Endothelial cell of umbilical vein (primary cell): Measurements from ENCODE around the gene COL4A2. TPM values are rescaled to one million over a fixed set of nuclear protein-coding genes. Genes with fewer than 3 reads are reported as not detected.

Experiments used
- BruUV-seq: library from RNA; stranded (reverse); fragments of 400-500 nt; replicated peaks from 2 replicates; lab custom pipeline; 2021; lab: Mats Ljungman, UMichigan
- CTCF ChIA-PET: fragments of 300-600, 350-600 bp; sonication (Branson Sonifier 250); formaldehyde crosslinking; loops from one replicate; lab custom pipeline; 2021; ENCODE audit warnings: antibody characterized with exemption, inconsistent platforms; lab: Charles Lee
- POLR2A ChIA-PET: fragments of 300-600, 350-600 bp; sonication (Branson Sonifier 250); formaldehyde crosslinking; loops from one replicate; lab custom pipeline; 2021; ENCODE audit warnings: antibody characterized with exemption, inconsistent platforms; lab: Charles Lee
- DNase-seq: peaks from one replicate; pipeline ENCODE4 v3.0.0-alpha.2; 2011; ENCODE audit warnings: low read depth, low spot score
- FAIRE-seq: peaks from 2 replicates; lab custom pipeline; 2011; peaks lifted over from hg19 to GRCh38; lab: Jason Lieb, UNC
- H2AFZ ChIP-seq: 2 replicates; pipeline ENCODE4 v1.6.0; 2012; ENCODE audit warnings: low read depth, low read length, control low read depth, inconsistent platforms
- H3K27ac ChIP-seq: 2 replicates; pipeline ENCODE4 v1.5.1; 2011; ENCODE audit warnings: low read depth, mild to moderate bottlenecking, control low read depth, low read length, moderate library complexity; ENCODE audit not compliant: insufficient read depth
- H3K27me3 ChIP-seq, 2 experiments: 2 replicates each; pipeline versions ENCODE4 v1.6.0 to v1.6.1; 2011; ENCODE audit warnings: low read length in 2 of 2, mixed read lengths in 1 of 2; ENCODE audit not compliant: control insufficient read depth in 2 of 2, insufficient read depth in 2 of 2
- H3K36me3 ChIP-seq, 2 experiments: 2 replicates in 1 of 2; 3 replicates in 1 of 2; pipeline ENCODE4 v1.5.1; 2011; ENCODE audit warnings: low read length in 2 of 2, mild to moderate bottlenecking in 1 of 2, moderate library complexity in 1 of 2; ENCODE audit not compliant: control insufficient read depth in 2 of 2, insufficient read depth in 2 of 2; ENCODE audit errors: extremely low read depth in 1 of 2
- H3K4me1 ChIP-seq: 3 replicates; pipeline ENCODE4 v1.5.1; 2011; ENCODE audit warnings: mild to moderate bottlenecking, low read length; ENCODE audit not compliant: control insufficient read depth, insufficient read depth; ENCODE audit errors: extremely low read depth
- H3K4me2 ChIP-seq: 2 replicates; pipeline ENCODE4 v1.6.1; 2011; ENCODE audit warnings: low read length, control low read depth, mixed read lengths; ENCODE audit not compliant: insufficient read depth
- H3K4me3 ChIP-seq, 3 experiments: fragments of 200-600 bp in 1 of 3; sonication (generic), shearing (Covaris generic) in 1 of 3; replicated peaks in 1 of 3; 2 replicates each; pipeline ENCODE4 v1.5.1; 2011 to 2016; ENCODE audit warnings: control low read depth in 3 of 3, low read length in 3 of 3, mild to moderate bottlenecking in 2 of 3, inconsistent platforms in 1 of 3, low read depth in 1 of 3, moderate library complexity in 1 of 3; ENCODE audit not compliant: insufficient read depth in 1 of 3
- H3K79me2 ChIP-seq: 2 replicates; pipeline ENCODE4 v1.6.0; 2012; ENCODE audit warnings: low read length, inconsistent platforms; ENCODE audit not compliant: control insufficient read depth, insufficient read depth
- H3K9ac ChIP-seq: replicated peaks from 2 replicates; pipeline ENCODE3; 2011; ENCODE audit warnings: low read length, control low read depth; ENCODE audit not compliant: insufficient read depth; ENCODE audit errors: extremely low read depth
- H3K9me1 ChIP-seq: replicated peaks from 3 replicates; pipeline ENCODE4 v1.6.0; 2011; ENCODE audit warnings: mild to moderate bottlenecking, low read length; ENCODE audit not compliant: control insufficient read depth, insufficient read depth; ENCODE audit errors: extremely low read depth
- H3K9me3 ChIP-seq: replicated peaks from 2 replicates; pipeline ENCODE4 v1.5.1; 2012; ENCODE audit warnings: low read length, inconsistent platforms; ENCODE audit not compliant: control insufficient read depth, insufficient read depth
- H4K20me1 ChIP-seq: replicated peaks from 2 replicates; pipeline ENCODE3; 2011; ENCODE audit warnings: mild to moderate bottlenecking, low read length; ENCODE audit not compliant: control insufficient read depth, insufficient read depth; ENCODE audit errors: extremely low read depth
- EZH2 ChIP-seq: IDR thresholded peaks from 2 replicates; pipeline ENCODE4 v1.6.1; 2012; ENCODE audit warnings: borderline replicate concordance, low read depth, mild to moderate bottlenecking, moderate library complexity, low read length, inconsistent platforms; ENCODE audit not compliant: severe bottlenecking
- FOS ChIP-seq: IDR thresholded peaks from 2 replicates; pipeline ENCODE4 v1.6.1; 2011; ENCODE audit warnings: mild to moderate bottlenecking, low read length, moderate library complexity, borderline replicate concordance; ENCODE audit not compliant: insufficient read depth
- GATA2 ChIP-seq: IDR thresholded peaks from 2 replicates; pipeline ENCODE4 v1.7.0; 2011; ENCODE audit warnings: low read depth, mild to moderate bottlenecking, moderate library complexity, mixed read lengths, low read length; ENCODE audit not compliant: insufficient read length, insufficient read depth
- JUN ChIP-seq: IDR thresholded peaks from 2 replicates; pipeline ENCODE4 v1.6.1; 2011; ENCODE audit warnings: borderline replicate concordance, low read depth; ENCODE audit not compliant: insufficient read length, insufficient read depth
- MYC ChIP-seq: IDR thresholded peaks from one replicate; pipeline ENCODE4 v1.6.1; 2011; ENCODE audit warnings: mild to moderate bottlenecking, low read depth, low read length
- POLR2A ChIP-seq: IDR thresholded peaks from 2 replicates; pipeline ENCODE4 v1.6.1; 2012; ENCODE audit warnings: low read depth, mild to moderate bottlenecking, control low read depth, low read length
- POLR2AphosphoS5 ChIP-seq: IDR thresholded peaks from 2 replicates; pipeline ENCODE4 v1.6.1; 2012; ENCODE audit warnings: low read depth, mild to moderate bottlenecking, control low read depth, low read length, moderate library complexity; ENCODE audit not compliant: insufficient read depth
- dilution Hi-C: fragments of 300-500 bp; cut with MboI; formaldehyde crosslinking; loops from one replicate; pipeline ENCODE4 v1.15.0; 2019; ENCODE audit warnings: low sequenced_read_pairs; ENCODE audit not compliant: extremely low pct_ligation_motif_present
- intact Hi-C: fragments of 100-400 bp; cut with micrococcal nuclease; formaldehyde crosslinking; loops from one replicate; pipeline ENCODE4 v1.10.0; 2022
- polyA plus RNA-seq, 4 experiments: library from polyadenylated mRNA; depleted of rRNA in 3 of 4; stranded (reverse) in 3 of 4; unstranded in 1 of 4; fragments of >200 nt; gene quantifications; 2 replicates each; pipeline versions ENCODE4 v1.2.1 to v1.2.3, GENCODE V29; 2011 to 2012; ENCODE audit warnings: missing spikeins in 1 of 4
- total RNA-seq: library from RNA; stranded (reverse); gene quantifications from 2 replicates; pipeline ENCODE4 v1.2.3, GENCODE V29; 2021
- TF ChIP-seq, protein P1 (sequence below), 2 donors: IDR thresholded peaks; 1 replicate in 1 of 2; 2 replicates in 1 of 2; pipeline ENCODE4 v1.5.1; 2011; ENCODE audit warnings: low read length in 2 of 2, mild to moderate bottlenecking in 2 of 2, moderate library complexity in 2 of 2, control low read depth in 1 of 2, inconsistent platforms in 1 of 2, low read depth in 1 of 2; ENCODE audit not compliant: insufficient read depth in 1 of 2; ENCODE audit errors: extremely low read depth in 1 of 2
- TF ChIP-seq, protein P2 (sequence below): IDR thresholded peaks from 2 replicates; pipeline ENCODE4 v1.6.1; 2011; ENCODE audit not compliant: insufficient read depth, insufficient read length

COL4A2 gene
- total and polyA plus RNA-seq, 2 donors (not counting 3 experiments of a cell fraction or from before 2014, with no cell fraction given), result 792 to 940 TPM

DNA sequence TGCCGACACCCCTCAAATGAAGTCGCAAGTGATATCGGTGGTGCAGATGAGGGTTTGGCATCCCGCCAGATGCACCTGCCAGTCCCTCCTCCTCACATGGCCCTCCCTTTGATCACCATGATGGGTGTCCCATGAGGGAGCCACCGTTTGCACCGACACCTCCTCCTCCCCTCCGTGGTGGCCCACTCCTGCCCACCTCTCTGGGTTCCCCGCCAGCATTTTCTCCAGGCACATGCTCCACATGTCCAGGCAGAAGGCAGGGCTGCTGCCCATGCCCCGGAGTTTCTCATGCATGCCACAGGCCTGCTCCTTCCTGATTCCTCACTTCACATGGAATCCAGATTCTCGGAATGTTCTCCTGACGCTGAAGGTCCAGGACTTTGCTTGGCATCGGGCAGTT is 49.3 kb downstream of the COL4A2 start:
- intact Hi-C loops, result no loop called here
- POLR2A ChIA-PET, result no interaction called here
- H3K4me3 ChIP-seq, result no peak overlapping the region
- BruUV-seq, result no TSS peak
- H3K9me3 ChIP-seq, result no peaks in the 10 kb centered on the region
- H3K27me3 ChIP-seq, result no peaks in the 10 kb centered on the region
- no peak for DNase-seq
- peaks cover 4% of the 10 kb centered on the region for H3K4me1 ChIP-seq
- H3K27ac ChIP-seq, result no peak overlapping the region
- TF ChIP-seq POLR2AphosphoS5 (no peak), EZH2 (no peak), GATA2 (no peak), FOS (no peak), MYC (no peak), JUN (no peak), POLR2A (no peak)
- TF ChIP-seq, protein P1, sequence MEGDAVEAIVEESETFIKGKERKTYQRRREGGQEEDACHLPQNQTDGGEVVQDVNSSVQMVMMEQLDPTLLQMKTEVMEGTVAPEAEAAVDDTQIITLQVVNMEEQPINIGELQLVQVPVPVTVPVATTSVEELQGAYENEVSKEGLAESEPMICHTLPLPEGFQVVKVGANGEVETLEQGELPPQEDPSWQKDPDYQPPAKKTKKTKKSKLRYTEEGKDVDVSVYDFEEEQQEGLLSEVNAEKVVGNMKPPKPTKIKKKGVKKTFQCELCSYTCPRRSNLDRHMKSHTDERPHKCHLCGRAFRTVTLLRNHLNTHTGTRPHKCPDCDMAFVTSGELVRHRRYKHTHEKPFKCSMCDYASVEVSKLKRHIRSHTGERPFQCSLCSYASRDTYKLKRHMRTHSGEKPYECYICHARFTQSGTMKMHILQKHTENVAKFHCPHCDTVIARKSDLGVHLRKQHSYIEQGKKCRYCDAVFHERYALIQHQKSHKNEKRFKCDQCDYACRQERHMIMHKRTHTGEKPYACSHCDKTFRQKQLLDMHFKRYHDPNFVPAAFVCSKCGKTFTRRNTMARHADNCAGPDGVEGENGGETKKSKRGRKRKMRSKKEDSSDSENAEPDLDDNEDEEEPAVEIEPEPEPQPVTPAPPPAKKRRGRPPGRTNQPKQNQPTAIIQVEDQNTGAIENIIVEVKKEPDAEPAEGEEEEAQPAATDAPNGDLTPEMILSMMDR (IDR thresholded peaks at IDR 0.05; ENCODE audit: extremely low read depth in 1 of 2, insufficient read depth in 1 of 2, low read depth in 1 of 2, low read length in 2 of 2), result no peak
- TF ChIP-seq, protein P2, sequence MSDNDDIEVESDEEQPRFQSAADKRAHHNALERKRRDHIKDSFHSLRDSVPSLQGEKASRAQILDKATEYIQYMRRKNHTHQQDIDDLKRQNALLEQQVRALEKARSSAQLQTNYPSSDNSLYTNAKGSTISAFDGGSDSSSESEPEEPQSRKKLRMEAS, result no peak
- peaks cover 22% of the 10 kb centered on the region for H3K79me2 ChIP-seq
- no peak overlapping the region for H3K9ac ChIP-seq
- no peaks in the 10 kb centered on the region for H3K9me1 ChIP-seq
- peaks cover 3 to 5% of the 10 kb centered on the region in 2 experiments for H3K36me3 ChIP-seq
- no peak overlapping the region for H3K4me2 ChIP-seq
- no peak overlapping the region for H2AFZ ChIP-seq
- FAIRE-seq, result no peak
- CTCF ChIA-PET, result no interaction called here
- dilution Hi-C loops, result no loop called here
- H4K20me1 ChIP-seq, result no peaks in the 10 kb centered on the region
